Skin of body (tissue), 2 donors: ENCODE data around the gene EXOC2. TPM values are rescaled to one million over a fixed set of nuclear protein-coding genes. Genes with fewer than 3 reads are reported as not detected.
"Not testable (repeated sequence)": the region's sequence is repeated elsewhere in the genome, so short reads cannot be mapped to it uniquely, and the experiment has no call there.

Experiments used
- DNase-seq: peaks from one replicate; lab custom pipeline; 2025; lab: John Stamatoyannopoulos, UW
- total RNA-seq: library from RNA; depleted of rRNA; stranded (reverse); fragments of >200 nt; gene quantifications from one replicate; pipeline ENCODE4 v1.2.3, GENCODE V29; 2014

The EXOC2 gene
- total RNA-seq, 1 donor from 2014 or later, result 21.3 TPM

GRCh38 chr6:583635-584034, 109.3 kb downstream of the EXOC2 start:
- DNase-seq, result no peak

GRCh38 chr6:583116-583515, 109.8 kb downstream of the EXOC2 start:
- DNase-seq, result peak; percentile 9

DNA sequence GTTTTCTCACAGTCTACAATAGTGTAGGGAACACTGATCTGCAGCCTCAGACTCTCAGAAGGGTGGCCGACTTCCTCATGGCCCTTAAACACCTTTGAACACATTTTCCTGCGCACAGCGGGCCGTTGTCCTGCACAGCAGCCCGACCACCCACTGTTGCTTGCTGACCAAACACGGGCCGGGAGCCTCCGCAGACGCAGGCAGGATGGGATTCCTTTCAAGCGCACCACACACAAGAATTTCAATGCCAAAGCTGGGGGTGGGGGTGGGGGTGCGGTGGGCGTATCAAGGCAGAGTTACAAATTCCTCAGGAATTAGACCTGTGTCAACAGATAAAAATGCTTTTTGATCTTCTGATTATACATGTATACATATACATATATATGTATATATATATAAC, 110.6 kb downstream of the EXOC2 start:
- no peak for DNase-seq

DNA sequence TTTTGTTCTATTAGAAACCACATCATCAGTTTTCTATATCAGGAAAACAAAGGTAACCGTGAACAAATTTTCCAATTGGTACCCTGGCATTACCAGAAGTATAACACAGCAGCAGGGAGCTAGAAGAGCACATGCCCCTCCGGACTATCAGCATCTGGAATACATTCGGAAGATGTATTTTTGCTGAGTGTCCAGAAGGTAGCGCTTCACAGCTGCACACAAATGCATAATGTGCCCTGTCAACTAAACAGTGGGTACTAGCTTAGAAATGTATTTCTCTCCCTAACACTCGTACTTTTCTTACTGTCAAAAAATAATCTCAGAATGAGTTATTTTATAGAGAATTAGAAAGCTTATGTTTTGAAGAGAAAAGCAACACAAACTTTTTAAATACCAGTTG, 113.6 kb downstream of the EXOC2 start:
- DNase-seq, result no peak

- no peak for DNase-seq
These were observed 120.2 kb downstream of the EXOC2 start for GRCh38 chr6:572596-573265.

GRCh38 chr6:571892-572291, 121.0 kb downstream of the EXOC2 start:
- DNase-seq, result no peak

- DNase-seq, result no peak
These were observed 122.1 kb downstream of the EXOC2 start for GRCh38 chr6:570825-571224.

DNA sequence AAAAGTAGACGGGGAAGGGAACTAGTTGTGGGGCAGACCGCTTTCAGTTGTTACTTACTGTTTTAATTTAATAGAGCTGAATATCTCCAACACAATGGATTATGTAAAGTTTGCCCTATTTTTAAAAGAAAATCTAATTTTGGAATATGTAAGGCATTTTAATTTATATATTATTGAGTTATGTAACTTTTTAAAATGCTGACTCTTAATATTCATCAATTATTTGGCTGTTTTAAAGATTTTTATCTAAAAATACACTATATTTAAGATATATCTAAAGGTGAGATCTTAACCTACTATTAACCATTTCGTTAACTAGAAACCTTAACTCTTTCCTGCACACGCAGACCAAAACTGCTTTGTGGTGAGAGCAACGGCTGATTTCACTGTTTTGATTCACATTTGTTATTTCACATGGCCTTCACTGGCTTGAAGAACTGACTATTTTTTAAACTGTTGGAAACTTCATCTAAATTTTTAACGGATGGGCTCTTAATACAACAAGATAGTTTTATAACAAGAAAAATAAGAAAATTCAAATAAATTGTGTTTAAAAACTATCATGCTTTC, 123.9 kb downstream of the EXOC2 start:
- DNase-seq, result no peak

- DNase-seq, result no peak
These were observed 124.9 kb downstream of the EXOC2 start for GRCh38 chr6:568085-568484.

- DNase-seq, result no peak
These were observed 129.1 kb downstream of the EXOC2 start for GRCh38 chr6:563863-564262.

DNA sequence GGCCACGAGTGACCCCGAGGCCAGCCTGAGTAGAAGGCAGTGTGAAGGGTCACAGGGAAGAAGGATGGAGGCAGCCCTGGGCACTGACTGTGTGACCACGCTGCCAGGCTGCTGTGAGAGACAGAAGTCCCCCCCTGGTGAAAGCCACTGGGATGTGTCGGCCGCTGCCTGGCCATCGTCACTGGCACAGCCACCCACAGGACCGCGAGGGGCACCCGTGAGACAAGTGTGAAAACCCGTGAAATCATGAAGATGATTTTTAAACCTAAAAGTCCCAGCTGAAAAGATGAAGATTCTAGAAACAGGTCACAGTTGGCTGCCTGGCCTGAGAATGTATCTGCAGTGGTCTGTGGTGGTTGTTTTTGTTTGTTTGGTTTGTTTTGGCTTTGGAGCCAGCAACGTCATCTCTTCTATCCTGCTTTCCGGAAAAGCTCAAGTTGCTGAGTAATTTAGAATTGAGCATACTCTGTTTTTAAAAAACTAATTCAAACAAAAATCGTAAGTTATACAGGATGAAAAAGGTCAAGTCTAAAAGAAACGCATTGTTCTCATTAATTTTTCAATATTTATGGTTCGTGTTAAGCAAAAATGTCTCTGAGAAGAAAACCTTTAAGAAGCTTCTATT, 130.8 kb downstream of the EXOC2 start:
- DNase-seq, result no peak

- DNase-seq, result not testable (repeated sequence)
These were observed 131.6 kb downstream of the EXOC2 start for GRCh38 chr6:561335-561734.

DNA sequence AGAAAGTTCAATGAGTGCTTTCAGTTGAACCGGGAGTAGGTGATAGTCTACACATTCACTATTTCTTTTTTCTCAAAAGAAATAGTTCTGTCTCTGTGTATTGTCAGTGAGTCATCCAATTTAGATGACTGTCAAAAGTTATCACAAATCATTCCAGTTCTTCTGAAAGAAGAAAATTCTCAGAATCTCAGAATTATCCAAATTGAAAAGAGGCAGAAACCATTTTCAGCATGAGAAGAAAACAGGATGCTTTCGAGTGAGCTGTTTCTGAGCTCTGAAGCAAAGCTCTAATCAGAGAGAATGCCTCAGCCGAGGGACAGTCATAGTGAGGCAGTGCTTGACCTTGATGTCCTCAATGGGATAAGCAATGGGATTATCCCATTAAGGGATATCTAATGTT, 134.0 kb downstream of the EXOC2 start:
- DNase-seq, result no peak

DNA sequence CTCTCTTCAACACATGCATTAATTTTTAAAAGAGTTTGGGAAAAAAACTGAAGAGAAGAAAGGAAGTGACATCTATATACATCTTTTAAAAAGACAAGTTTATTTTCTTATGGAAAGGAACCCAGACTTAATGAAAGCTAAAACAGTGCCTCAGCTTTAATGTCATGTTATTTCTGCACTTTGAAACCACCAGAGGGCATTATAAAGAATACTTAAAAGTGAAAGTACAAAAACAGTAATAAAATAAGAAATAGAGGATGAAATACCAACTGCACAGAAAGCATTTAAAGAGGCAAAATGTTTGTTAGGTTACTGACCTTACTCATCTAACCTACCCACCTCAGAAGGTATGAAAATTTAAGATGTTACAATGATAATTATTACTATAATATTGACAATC, 134.8 kb downstream of the EXOC2 start:
- no peak for DNase-seq

DNA sequence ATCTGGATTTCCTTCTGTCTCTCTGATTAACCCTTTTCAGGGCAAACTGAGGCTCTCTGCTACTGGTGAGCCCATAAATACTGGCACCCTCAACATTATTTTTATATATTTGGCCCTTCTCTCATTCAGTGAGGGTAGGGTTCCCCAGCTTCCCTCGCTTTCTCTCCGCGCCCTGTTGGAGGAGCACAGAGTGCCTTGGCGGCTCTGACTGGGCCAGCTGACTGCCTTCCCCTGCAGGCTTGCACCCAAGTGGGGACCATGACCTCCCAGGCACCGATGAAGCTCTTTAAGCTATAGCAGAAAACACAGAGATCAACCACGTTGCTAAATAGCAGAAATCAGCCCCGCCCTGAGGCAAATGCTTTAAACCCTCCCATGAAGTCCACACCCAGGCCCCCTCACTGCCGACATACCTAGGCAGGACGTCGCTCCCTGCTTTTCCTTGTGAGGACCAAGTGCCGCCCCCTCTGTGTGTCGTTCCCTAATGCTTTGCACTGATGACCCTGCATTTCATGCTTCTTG, 141.0 kb downstream of the EXOC2 start:
- no peak for DNase-seq

DNA sequence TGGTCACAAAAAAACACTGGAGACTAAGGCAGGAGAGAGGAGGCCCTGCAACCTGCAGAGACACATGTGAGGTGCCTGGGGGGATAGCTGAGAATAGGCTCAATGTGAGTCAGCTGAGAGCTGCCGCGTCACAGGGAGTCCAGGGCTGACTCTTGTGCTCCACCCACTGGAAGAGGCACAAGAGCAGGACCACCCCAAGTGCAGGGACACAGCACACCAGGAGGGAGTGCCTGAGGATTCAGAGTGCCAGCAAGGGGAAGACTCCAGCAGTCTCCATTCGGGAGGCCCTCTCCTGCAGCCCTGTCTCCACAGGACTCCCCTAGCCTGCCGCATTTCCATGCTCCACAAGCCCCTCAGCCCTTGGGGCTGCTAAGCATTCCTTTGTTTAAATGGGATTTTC, 141.5 kb downstream of the EXOC2 start:
- DNase-seq, result peak; percentile 13

DNA sequence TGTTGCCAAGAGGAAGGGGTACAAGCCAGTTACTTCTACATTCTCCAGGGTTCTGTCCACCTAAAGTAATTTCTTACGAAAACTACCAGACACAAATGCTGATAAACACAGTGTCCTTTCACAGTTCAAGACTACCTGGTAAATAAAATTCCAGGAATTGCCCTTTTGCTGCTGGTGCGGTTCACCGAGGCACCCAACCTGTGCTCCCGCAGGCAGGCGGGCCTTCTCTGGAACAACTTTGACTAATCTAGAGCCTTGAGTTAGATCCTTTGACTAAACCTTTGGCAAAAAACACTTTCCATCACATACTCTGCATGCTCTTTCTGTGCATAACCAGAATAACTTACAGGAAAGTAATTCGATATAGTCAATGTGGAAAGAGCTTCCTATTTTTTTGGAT, 143.0 kb downstream of the EXOC2 start:
- no peak for DNase-seq

DNA sequence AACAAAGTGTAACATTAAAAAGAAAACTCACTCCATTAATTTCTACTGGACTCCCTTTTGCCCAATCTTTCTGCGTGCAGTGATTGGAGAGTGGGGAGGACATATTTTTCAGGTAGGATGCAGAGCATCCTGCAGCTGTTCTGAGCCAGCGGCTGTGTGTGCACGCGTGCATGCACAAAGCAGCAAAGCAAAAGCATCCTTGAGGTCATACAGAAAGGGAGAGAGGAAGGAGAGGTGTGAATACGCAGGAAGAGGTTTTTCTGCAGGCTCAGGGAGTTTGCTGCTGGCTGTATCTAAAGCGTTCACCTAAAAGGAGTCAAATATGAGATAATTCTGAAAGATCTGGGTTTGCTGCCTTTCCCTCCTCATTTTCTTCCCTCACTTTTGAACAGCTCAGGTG, 144.4 kb downstream of the EXOC2 start:
- no peak for DNase-seq

DNA sequence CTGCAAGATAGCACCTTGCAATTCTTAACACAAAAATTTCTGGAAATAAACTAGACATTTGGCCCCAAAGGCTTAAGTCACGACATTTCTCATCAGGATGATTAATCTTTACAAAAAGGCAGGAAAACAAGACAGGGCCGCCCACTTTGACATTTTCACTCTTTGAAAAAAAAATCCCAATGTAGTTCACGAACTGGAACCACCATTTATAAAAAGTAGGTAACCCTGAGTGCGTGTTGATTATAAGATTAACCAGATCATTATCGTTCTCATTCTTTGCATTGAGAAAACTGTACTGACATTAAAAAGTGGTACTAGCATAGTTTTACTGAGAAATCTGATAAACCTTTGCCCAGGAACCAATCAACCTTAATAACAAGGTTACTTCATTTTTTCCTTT, 144.8 kb downstream of the EXOC2 start:
- DNase-seq, result no peak

GRCh38 chr6:540490-540889, 152.4 kb downstream of the EXOC2 start:
- no peak for DNase-seq

DNA sequence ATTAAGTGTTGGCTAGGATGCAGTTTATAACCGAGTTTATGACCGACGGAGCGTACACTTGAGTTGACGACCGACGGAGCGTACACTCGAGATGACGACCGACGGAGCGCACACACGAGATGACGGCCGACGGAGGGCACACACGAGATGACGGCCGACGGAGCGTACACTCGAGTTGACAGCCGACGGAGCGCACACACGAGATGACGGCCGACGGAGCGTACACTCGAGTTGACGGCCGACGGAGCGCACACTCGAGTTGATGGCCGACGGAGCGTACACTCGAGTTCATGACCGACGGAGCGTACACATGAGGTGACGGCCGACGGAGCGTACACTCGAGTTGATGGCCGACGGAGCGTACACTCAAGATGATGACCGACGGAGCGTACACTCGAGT, 155.8 kb downstream of the EXOC2 start:
- DNase-seq, result no peak

DNA sequence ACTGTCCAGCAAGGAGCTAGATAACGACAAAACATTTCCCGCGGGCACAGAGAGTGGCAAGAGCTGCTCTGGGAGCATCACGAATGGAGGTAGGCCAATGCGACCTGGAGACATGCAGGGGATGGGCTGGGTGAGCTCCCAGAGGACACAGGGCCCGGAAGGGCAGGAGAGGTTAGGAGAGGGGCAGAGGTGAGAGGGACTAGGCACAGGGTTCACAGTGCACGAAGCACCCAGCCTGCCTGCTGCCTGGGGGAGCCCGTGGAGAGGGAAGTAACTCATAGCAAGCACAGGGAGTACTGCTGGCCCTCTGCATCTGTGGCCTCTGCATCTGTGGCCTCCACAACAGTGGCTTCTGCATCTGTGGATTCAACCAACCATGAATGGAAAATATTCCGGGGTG, 162.5 kb downstream of the EXOC2 start:
- no peak for DNase-seq

GRCh38 chr6:528989-529388, 163.9 kb downstream of the EXOC2 start:
- DNase-seq, result no peak
